Adrenal gland (tissue), 12 donors: ENCODE data around the gene AP2A1. TPM values are rescaled to one million over a fixed set of nuclear protein-coding genes. Genes with fewer than 3 reads are reported as not detected.

Source experiments
- DNase-seq, 7 donors: peaks; one replicate each; pipeline ENCODE4 v3.0.0-alpha.2; 2019 to 2020
- H3K27ac ChIP-seq, 5 donors: fragments of 200-600 bp; sonication (generic) in 4 of 5; 1 replicate in 3 of 5; 2 replicates in 2 of 5; pipeline versions ENCODE4 v1.5.1 to v1.8.0; 2016 to 2020; ENCODE audit warnings: mild to moderate bottlenecking in 1 of 5
- H3K27me3 ChIP-seq: fragments of 200-600 bp; 2 replicates; pipeline ENCODE4 v1.8.0; 2021
- H3K36me3 ChIP-seq, 2 donors: fragments of 200-600 bp; replicated peaks in 1 of 2; 1 replicate in 1 of 2; 2 replicates in 1 of 2; pipeline versions ENCODE4 v1.5.1 to v1.8.0; 2018 to 2022
- H3K4me1 ChIP-seq, 2 donors: fragments of 200-600 bp; replicated peaks in 1 of 2; 1 replicate in 1 of 2; 2 replicates in 1 of 2; pipeline versions ENCODE4 v1.5.1 to v1.8.0; 2018 to 2021
- H3K4me3 ChIP-seq, 4 donors: fragments of 200-600 bp; sonication (generic) in 3 of 4; one replicate each; pipeline ENCODE4 v1.5.1; 2016 to 2018
- H3K9me3 ChIP-seq, 3 donors: fragments of 200-600 bp; sonication (generic) in 1 of 3; replicated peaks in 1 of 3; 1 replicate in 2 of 3; 2 replicates in 1 of 3; pipeline versions ENCODE4 v1.5.1 to v1.8.0; 2016 to 2021
- POLR2A ChIP-seq, 2 donors: fragments of 450-650 bp; IDR thresholded peaks; one replicate each; pipeline ENCODE4 v1.6.1; 2017; ENCODE audit warnings: antibody characterized with exemption in 2 of 2, mild to moderate bottlenecking in 2 of 2, moderate library complexity in 1 of 2
- WGBS, 4 donors: extraction: QIAGEN DNeasy Blood & Tissue Kit in 2 of 4; methylation state at CpG; one replicate each; pipeline versions ENCODE4 v1.1.5 to v1.1.7; 2013 to 2017; 5-methylcytosine and 5-hydroxymethylcytosine counted together
- intact Hi-C, 2 donors: fragments of 100-400 bp; cut with DNase I; formaldehyde crosslinking; loops; one replicate each; pipeline versions ENCODE4 v1.14.1 to v1.15.0; 2022 to 2023
- polyA plus RNA-seq, 3 donors: library from polyadenylated mRNA; stranded (reverse); fragments of 200-250 nt in 2 of 3; fragments of 350-450 nt in 1 of 3; fragmentation: Illumina TruSeq in 1 of 3; extraction: RNeasy Lipid Tissue Mini Kit (QIAGEN cat#74804) in 1 of 3; gene quantifications; one replicate each; pipeline ENCODE4 v1.2.3, GENCODE V29; 2013 to 2014
- total RNA-seq, 9 donors: library from RNA; depleted of rRNA in 4 of 9; stranded (reverse); fragments of >200 nt in 4 of 9; fragments of 120-200 nt in 1 of 9; fragmentation: NEBNext Ultra II Directional in 1 of 9; extraction: Animal tissue kit (Norgen Biotek cat#: 25700) in 1 of 9; gene quantifications; one replicate each; pipeline versions ENCODE4 v1.1.0 to v1.2.4, GENCODE V29; 2013 to 2023
- TF ChIP-seq, protein P1 (sequence below), 6 experiments: fragments of 450-650 bp in 4 of 6; fragments of 200-600 bp in 2 of 6; sonication (generic) in 1 of 6; IDR thresholded peaks; 1 replicate in 5 of 6; 2 replicates in 1 of 6; pipeline versions ENCODE4 v1.5.1 to v1.8.0; 2016 to 2021; ENCODE audit warnings: antibody characterized with exemption in 6 of 6, mild to moderate bottlenecking in 2 of 6, moderate library complexity in 1 of 6
- donor health status: healthy with polysubstance abuse.
- donor health status: Bipolar disorder and iron deficiency.
- donor health status: DM: yes; HTN: yes; CAD: no.
- donor health status: DM: no; HTN: no; CAD: no.
- donor health status: DM: no; HTN: no; CAD: no.
- donor health status: DM: yes; HTN: yes; CAD: no.

AP2A1 gene
- total and polyA plus RNA-seq, 12 donors: 59.8 to 455 (median 239) TPM

- H3K4me3 ChIP-seq: no peak overlapping the region
- 79 to 83% (median 80%) methylated on average over 6 to 20 of the region's 20 CpGs for WGBS, 4 donors
- H3K27me3 ChIP-seq: no peaks in the 10 kb centered on the region
- peaks cover 18 to 27% of the 10 kb centered on the region in 2 donors for H3K4me1 ChIP-seq
- TF ChIP-seq, protein P1, sequence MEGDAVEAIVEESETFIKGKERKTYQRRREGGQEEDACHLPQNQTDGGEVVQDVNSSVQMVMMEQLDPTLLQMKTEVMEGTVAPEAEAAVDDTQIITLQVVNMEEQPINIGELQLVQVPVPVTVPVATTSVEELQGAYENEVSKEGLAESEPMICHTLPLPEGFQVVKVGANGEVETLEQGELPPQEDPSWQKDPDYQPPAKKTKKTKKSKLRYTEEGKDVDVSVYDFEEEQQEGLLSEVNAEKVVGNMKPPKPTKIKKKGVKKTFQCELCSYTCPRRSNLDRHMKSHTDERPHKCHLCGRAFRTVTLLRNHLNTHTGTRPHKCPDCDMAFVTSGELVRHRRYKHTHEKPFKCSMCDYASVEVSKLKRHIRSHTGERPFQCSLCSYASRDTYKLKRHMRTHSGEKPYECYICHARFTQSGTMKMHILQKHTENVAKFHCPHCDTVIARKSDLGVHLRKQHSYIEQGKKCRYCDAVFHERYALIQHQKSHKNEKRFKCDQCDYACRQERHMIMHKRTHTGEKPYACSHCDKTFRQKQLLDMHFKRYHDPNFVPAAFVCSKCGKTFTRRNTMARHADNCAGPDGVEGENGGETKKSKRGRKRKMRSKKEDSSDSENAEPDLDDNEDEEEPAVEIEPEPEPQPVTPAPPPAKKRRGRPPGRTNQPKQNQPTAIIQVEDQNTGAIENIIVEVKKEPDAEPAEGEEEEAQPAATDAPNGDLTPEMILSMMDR (IDR thresholded peaks at IDR 0.05): no peak
- TF ChIP-seq POLR2A (IDR thresholded peaks at IDR 0.05): no peak
- no peaks in the 10 kb centered on the region for H3K9me3 ChIP-seq
- peaks cover 0 to 28% of the 10 kb centered on the region in 2 donors for H3K36me3 ChIP-seq
- no peak for DNase-seq
- intact Hi-C loops: loop anchor here in 1 of 2 donors (10.0 kb wide), 1 partner anchor 51 kb away; no protein-coding TSS in a partner anchor
- peak overlapping the region in 2 of 5 donors; percentile 47 to 51 for H3K27ac ChIP-seq
Observed at GRCh38 chr19:49805822-49806619, 39.2 kb downstream of the AP2A1 start.

- H3K27me3 ChIP-seq: no peaks in the 10 kb centered on the region
- intact Hi-C loops: loop anchor here in 1 of 2 donors (10.0 kb wide), 1 partner anchor 52 kb away; no protein-coding TSS in a partner anchor
- no peak overlapping the region for H3K27ac ChIP-seq
- H3K4me1 ChIP-seq: peaks cover 14 to 25% of the 10 kb centered on the region in 2 donors
- no peaks in the 10 kb centered on the region for H3K9me3 ChIP-seq
- WGBS, 4 donors: 89 to 94% (median 90%) methylated on average over 7 to 8 of the region's 8 CpGs
- no peak for TF ChIP-seq POLR2A (IDR thresholded peaks at IDR 0.05)
- TF ChIP-seq, protein P1 (IDR thresholded peaks at IDR 0.05): no peak
- peaks cover 0 to 28% of the 10 kb centered on the region in 2 donors for H3K36me3 ChIP-seq
- H3K4me3 ChIP-seq: no peak overlapping the region
- no peak for DNase-seq
Observed at GRCh38 chr19:49806620-49806959, 39.8 kb downstream of the AP2A1 start.

- Histone ChIP-seq H3K27me3 (no peaks in the 10 kb centered on the region), H3K27ac (no peak overlapping the region), H3K4me1 (peaks cover 8 to 27% of the 10 kb centered on the region in 2 donors), H3K4me3 (no peak overlapping the region), H3K36me3 (peaks cover 0 to 28% of the 10 kb centered on the region in 2 donors), H3K9me3 (no peaks in the 10 kb centered on the region)
- TF ChIP-seq, protein P1 (IDR thresholded peaks at IDR 0.05): no peak
- no peak for TF ChIP-seq POLR2A (IDR thresholded peaks at IDR 0.05)
- DNase-seq: no peak
- WGBS, 4 donors: 76 to 83% (median 79%) methylated on average over 12 to 18 of the region's 18 CpGs
- intact Hi-C loops: loop anchor here in 1 of 2 donors (10.0 kb wide), 1 partner anchor 52 kb away; no protein-coding TSS in a partner anchor
Observed at GRCh38 chr19:49807058-49807903, 40.5 kb downstream of the AP2A1 start.
